Choroid plexus epithelial cell (primary cell): Measurements from ENCODE around the gene PIK3R1.

Experiments
- DNase-seq: peaks from one replicate; pipeline ENCODE4 v3.0.0-alpha.2; 2010; ENCODE audit warnings: low read depth
- H3K4me3 ChIP-seq: 2 replicates; pipeline ENCODE4 v1.5.1; 2011; ENCODE audit warnings: low read depth, mild to moderate bottlenecking, control low read depth, low read length, moderate library complexity
- CTCF ChIP-seq: conservative IDR thresholded peaks from 2 replicates; pipeline ENCODE4 v1.5.1; 2011; ENCODE audit warnings: low read depth, mild to moderate bottlenecking, control low read depth, inconsistent platforms, low read length, moderate library complexity

PIK3R1 gene

GRCh38 chr5:68249520-68249919 is 34.0 kb downstream of the PIK3R1 start:
- no peak for TF ChIP-seq CTCF
- no peak for DNase-seq
- H3K4me3 ChIP-seq, result no peak overlapping the region

DNA sequence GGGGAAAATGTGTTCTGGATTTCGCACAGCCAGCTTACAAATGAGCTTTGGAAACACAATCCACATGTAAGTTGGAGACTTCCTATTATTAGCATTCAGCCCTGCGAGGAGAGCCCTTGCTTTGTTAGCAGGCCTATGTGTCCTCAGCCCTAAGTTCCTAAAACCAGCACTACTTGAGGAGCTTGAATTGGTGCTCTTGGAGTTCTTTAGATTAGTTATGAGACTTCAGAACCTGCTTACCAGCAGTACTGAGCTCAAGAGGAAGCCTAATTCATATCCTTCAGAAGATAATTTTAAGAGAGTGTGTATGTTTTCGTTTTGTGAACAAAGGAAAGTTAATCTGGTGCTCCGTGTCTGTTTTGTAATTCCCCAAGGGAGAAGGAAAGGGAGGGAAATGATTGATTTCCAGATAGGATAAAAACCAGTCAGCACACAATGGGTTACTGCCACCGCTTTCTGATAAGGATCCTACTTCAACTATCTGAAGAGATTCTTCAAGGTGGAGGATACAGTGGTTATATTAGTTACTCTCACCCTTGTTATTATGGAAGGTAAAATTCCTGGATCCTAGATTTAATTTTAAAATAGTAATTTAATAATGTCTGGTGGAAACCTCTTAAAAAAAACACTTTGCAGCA is 35.2 kb downstream of the PIK3R1 start:
- no peak for TF ChIP-seq CTCF
- DNase-seq, result no peak
- no peak overlapping the region for H3K4me3 ChIP-seq

DNA sequence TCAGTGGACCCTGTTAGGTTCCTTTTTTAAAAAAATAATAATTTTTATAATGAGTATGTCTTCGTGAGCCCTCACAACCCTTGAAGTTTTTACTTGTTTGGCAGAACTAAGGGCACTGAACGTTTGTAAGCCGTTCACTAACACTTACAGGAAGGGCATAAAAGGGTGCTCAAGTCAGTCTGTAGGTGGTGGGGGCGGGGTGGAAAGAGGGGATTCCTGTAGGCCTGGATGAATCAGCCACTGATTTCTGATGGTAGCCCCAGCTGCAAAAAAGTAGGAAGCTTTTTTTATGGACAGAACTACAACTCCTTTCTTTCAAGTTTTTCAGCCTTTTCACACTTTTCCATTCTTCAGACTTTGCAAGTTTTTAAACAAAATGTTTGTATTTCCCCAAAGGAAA is 35.8 kb downstream of the PIK3R1 start:
- no peak overlapping the region for H3K4me3 ChIP-seq
- DNase-seq, result peak; percentile 47
- no peak for TF ChIP-seq CTCF

DNA sequence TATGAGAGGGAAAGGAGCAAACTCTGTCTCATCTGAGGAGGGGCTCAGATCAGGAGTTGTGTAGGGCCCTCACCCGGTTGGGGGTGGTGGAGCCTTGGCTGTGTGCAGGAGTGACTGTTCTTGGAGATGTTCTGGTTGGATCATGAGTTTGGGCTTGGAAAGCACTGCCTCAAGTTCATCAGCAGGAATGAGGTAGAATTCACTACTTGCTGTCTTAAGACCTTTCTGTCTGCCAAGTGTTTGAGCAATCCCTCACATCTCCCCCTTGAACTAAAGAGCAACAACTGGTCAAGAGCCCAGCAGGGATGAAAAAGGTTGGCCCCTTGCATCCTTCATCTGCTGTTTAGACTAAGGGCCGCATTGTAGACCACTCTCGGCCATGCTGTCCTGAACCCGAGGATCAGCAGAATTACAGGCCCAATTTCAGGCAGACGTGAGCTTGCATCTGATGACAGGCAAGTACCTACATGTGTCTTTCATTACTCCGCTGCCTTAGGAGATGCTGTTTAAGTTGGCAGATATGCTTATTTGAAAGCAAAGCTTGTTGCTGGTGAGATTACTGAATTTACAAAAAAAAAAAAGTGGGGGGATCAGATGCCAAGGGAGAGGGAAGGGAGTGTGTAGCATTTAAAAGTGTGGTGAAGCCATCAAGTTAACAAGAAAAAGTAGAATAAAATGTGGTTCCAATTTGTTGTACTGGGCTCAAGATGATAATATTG is 36.4 kb downstream of the PIK3R1 start:
- DNase-seq, result peak; percentile 94
- H3K4me3 ChIP-seq, result no peak overlapping the region
- no peak for TF ChIP-seq CTCF

DNA sequence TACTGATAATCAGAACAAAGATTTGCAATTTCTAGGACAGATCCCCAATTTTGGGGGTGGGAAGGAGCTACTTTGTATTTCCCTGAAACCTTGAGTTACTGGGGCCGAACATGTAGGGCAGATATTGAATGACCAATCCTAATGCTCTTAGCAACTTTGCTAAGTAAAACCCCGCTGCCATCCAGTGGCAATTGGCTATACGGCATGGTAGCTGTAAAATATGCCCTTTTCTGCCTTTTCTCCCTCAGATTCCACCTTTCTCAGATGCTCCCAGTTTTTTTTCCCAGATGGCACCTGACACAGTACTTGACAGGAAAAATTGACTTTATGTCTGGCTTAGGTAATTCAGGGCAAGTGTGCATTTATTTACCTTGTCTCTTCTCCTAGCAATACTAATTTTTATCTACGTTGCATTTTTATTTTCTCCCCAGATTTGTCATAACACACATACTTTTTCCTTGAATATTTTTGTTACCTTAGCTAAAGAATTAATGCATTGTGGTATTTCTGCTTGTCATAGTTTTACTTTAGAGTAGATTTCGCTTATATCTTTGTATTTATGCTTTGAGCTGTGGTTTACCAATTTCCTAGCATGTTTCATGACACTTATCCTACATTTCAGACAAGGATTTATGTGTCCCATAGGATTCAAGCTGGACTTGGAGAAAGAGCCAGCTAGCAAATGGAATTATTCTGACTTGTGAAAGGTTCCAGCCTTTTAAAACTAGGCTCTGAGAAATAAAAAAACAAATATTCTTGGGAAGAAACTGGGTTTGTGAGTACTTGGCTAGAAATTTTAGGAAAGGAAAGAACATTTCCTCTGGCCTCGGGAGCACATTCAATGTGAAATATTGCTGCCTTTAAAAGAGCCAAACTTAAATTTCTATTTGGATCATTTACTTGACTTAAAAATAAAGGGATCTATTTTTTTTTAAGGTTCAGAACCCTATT is 37.4 kb downstream of the PIK3R1 start:
- H3K4me3 ChIP-seq, result no peak overlapping the region
- DNase-seq, result peak; percentile 88
- peak; percentile 93 for TF ChIP-seq CTCF

- TF ChIP-seq CTCF, result no peak
- no peak for DNase-seq
- H3K4me3 ChIP-seq, result no peak overlapping the region
Measured at GRCh38 chr5:68253624-68254585, 38.3 kb downstream of the PIK3R1 start.
